ENCODE data around the gene ZC3H10.

- TF ChIP-seq CTCF (IDR thresholded peaks at IDR 0.05 in 4 of 5, conservative IDR thresholded peaks at IDR 0.05 in 1 of 5) (no peak), POLR2A (IDR thresholded peaks at IDR 0.05) (no peak)
These were observed 2.7 kb upstream of the ZC3H10 start for GRCh38 chr12:56115329-56115728.
